Activated B cell treated with CpG ODN at 0.5 μM for 24 hours (primary cell): Measurements from ENCODE around the gene PGAP2. TPM values are rescaled to one million over a fixed set of nuclear protein-coding genes. Genes with fewer than 3 reads are reported as not detected.

Experiments used
- ATAC-seq: fragments of 200-7000 bp; cut with Tn5 transposase; one replicate; pipeline ENCODE4 v1.10.0; 2021; ENCODE audit warnings: low read depth, mild to moderate bottlenecking, moderate library complexity
- CTCF ChIA-PET: fragments of 350-600 bp; sonication (Branson Sonifier 250); formaldehyde crosslinking; loops from one replicate; lab custom pipeline; 2021; ENCODE audit warnings: antibody characterized with exemption; lab: Charles Lee
- POLR2A ChIA-PET: fragments of 350-600 bp; sonication (Branson Sonifier 250); formaldehyde crosslinking; loops from one replicate; lab custom pipeline; 2021; ENCODE audit warnings: antibody characterized with exemption; lab: Charles Lee
- DNase-seq: peaks from one replicate; pipeline ENCODE4 v3.0.0; 2022
- H3K27ac Mint-ChIP-seq: one replicate; pipeline ENCODE4 v1.8.0; 2020; ENCODE audit warnings: mixed read lengths
- H3K27me3 Mint-ChIP-seq: one replicate; pipeline ENCODE4 v1.8.0; 2021; ENCODE audit warnings: mixed read lengths
- H3K36me3 Mint-ChIP-seq: one replicate; pipeline ENCODE4 v1.8.0; 2021; ENCODE audit warnings: low read depth, mixed read lengths
- H3K4me1 Mint-ChIP-seq: one replicate; pipeline ENCODE4 v1.8.0; 2021; ENCODE audit warnings: mixed read lengths
- H3K4me3 Mint-ChIP-seq: one replicate; pipeline ENCODE4 v1.8.0; 2020; ENCODE audit warnings: mild to moderate bottlenecking, mixed read lengths
- H3K9me3 Mint-ChIP-seq: one replicate; pipeline ENCODE4 v1.8.0; 2020; ENCODE audit warnings: mixed read lengths
- intact Hi-C: fragments of 100-400 bp; cut with micrococcal nuclease; formaldehyde crosslinking; loops from one replicate; pipeline ENCODE4 v1.15.1; 2024
- total RNA-seq: library from RNA; stranded (reverse); gene quantifications from 2 replicates; pipeline ENCODE4 v1.2.3, GENCODE V29; 2022
- TF ChIP-seq, protein P1 (sequence below): fragments of 200-600 bp; IDR thresholded peaks from one replicate; pipeline ENCODE4 v1.8.0; 2022; ENCODE audit warnings: antibody characterized with exemption, mild to moderate bottlenecking

PGAP2 gene
- total RNA-seq, 1 donor from 2014 or later, result 25.0 TPM

DNA sequence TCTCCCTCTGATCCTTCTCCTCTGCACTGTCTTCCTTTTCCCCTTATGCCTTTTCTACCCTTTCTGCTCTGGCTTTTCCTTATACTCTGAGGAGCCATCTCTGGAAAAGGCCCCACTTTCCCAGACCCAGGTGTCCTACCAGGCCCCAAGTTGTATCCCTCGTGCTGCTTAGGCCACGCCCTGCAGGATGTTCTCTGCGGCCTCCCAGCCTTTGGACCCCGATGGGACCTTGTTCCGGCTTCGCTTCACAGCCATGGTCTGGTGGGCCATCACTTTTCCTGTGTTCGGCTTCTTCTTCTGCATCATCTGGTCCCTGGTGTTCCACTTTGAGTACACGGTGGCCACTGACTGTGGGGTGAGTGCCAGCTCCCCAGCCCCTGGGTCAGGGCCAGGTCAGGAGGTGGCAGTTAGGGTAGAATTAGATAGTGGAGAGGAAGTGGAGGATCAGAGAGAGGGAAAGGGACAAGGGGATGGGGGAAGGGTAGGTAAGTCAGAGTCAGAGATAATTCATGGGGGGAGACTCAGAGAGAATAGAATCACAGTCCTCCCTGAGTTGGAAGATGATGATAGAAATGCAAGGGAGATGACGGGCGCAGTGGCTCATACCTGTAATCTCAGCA is 8.9 kb downstream of the PGAP2 start:
- intact Hi-C loops, result no loop called here
- TF ChIP-seq, protein P1, sequence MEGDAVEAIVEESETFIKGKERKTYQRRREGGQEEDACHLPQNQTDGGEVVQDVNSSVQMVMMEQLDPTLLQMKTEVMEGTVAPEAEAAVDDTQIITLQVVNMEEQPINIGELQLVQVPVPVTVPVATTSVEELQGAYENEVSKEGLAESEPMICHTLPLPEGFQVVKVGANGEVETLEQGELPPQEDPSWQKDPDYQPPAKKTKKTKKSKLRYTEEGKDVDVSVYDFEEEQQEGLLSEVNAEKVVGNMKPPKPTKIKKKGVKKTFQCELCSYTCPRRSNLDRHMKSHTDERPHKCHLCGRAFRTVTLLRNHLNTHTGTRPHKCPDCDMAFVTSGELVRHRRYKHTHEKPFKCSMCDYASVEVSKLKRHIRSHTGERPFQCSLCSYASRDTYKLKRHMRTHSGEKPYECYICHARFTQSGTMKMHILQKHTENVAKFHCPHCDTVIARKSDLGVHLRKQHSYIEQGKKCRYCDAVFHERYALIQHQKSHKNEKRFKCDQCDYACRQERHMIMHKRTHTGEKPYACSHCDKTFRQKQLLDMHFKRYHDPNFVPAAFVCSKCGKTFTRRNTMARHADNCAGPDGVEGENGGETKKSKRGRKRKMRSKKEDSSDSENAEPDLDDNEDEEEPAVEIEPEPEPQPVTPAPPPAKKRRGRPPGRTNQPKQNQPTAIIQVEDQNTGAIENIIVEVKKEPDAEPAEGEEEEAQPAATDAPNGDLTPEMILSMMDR, result no peak
- ATAC-seq (no peak), DNase-seq (no peak)
- Mint-ChIP-seq H3K4me1 (no peaks in the 10 kb centered on the region), H3K27me3 (no peaks in the 10 kb centered on the region), H3K9me3 (no peaks in the 10 kb centered on the region), H3K4me3 (no peak overlapping the region), H3K27ac (no peak overlapping the region), H3K36me3 (no peaks in the 10 kb centered on the region)
- POLR2A ChIA-PET, result no interaction called here
- CTCF ChIA-PET, result no interaction called here

DNA sequence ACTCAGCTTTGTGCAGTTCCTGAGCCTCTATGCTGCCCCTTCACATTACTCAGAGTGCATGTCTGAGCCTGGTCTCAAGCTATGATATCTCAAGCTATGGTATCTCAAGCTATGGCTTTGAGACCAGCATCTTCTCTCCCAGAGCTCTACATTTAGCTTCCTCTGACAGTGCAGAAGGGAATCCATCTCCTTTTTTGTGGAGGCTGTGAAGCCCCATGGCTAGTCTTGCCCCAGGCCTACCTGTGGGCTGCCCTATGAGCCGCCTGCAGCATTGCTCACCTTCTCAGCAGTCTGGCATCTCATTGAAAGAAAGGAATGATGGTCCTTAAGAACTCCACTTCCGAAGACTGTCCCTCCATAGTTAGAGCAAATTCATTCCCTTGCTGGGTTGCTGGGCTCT is 12.6 kb downstream of the PGAP2 start:
- POLR2A ChIA-PET, result interaction anchor here (1.5 kb wide), 1 partner anchor 20 kb away, joined by 8 read pairs; the partner anchor contains the start of gene RHOG

DNA sequence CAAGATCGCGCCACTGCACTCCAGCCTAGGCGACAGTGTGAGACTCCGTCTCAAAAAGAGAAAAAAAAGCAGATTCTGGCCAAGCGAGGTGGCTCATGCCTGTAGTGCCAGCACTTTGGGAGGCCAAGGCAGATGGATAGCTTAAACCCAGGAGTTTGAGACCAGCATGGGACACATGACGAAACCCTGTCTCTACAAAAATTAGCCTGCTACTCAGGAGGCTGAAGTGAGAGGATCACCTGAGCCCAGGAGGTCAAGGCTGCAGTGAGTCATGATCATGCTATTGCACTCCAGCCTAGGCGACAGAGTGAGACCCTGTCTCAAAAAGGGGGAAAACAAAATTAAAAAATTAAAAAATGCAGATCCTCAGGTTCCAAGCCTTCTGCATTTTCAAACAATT is 14.0 kb downstream of the PGAP2 start:
- intact Hi-C loops, result no loop called here
- ATAC-seq, result no peak

More for the DNA sequence above, 12.6 kb downstream of the PGAP2 start:
- no peak for DNase-seq
- TF ChIP-seq, protein P1, result no peak
- intact Hi-C loops, result no loop called here
- ATAC-seq, result no peak
- no peaks in the 10 kb centered on the region for H3K9me3 Mint-ChIP-seq
- H3K4me1 Mint-ChIP-seq, result peaks cover 19% of the 10 kb centered on the region
- no peaks in the 10 kb centered on the region for H3K27me3 Mint-ChIP-seq
- CTCF ChIA-PET, result interaction anchor here (1.2 to 2.7 kb wide), 3 partner anchors 12 to 252 kb away, joined by 4 to 10 read pairs (median 9); partner anchors contain the start of gene RHOG
- no peak overlapping the region for H3K4me3 Mint-ChIP-seq
- H3K36me3 Mint-ChIP-seq, result peaks cover 9% of the 10 kb centered on the region
- H3K27ac Mint-ChIP-seq, result no peak overlapping the region

GRCh38 chr11:3823303-3823702 is 14.9 kb downstream of the PGAP2 start:
- no peak for DNase-seq
- Mint-ChIP-seq H3K9me3 (no peaks in the 10 kb centered on the region), H3K4me3 (no peak overlapping the region), H3K27me3 (no peaks in the 10 kb centered on the region), H3K4me1 (peaks cover 28% of the 10 kb centered on the region), H3K36me3 (peaks cover 33% of the 10 kb centered on the region), H3K27ac (peak overlapping the region; percentile 63)
- intact Hi-C loops, result no loop called here
- ChIA-PET CTCF (interaction anchor here (5.9 kb wide), 1 partner anchor 17 kb away, joined by 51 read pairs; the partner anchor contains the start of gene RHOG), POLR2A (interaction anchor here (1.5 to 6.0 kb wide), 2 partner anchors 15 to 31 kb away, joined by 3 to 91 read pairs; partner anchors contain the start of gene RHOG)
- TF ChIP-seq, protein P1, result no peak
- no peak for ATAC-seq

More for the DNA sequence above, 14.0 kb downstream of the PGAP2 start:
- TF ChIP-seq, protein P1, result no peak
- Mint-ChIP-seq H3K9me3 (no peaks in the 10 kb centered on the region), H3K4me3 (no peak overlapping the region), H3K27me3 (no peaks in the 10 kb centered on the region), H3K27ac (no peak overlapping the region), H3K36me3 (peaks cover 23% of the 10 kb centered on the region), H3K4me1 (peaks cover 25% of the 10 kb centered on the region)
- ChIA-PET POLR2A (interaction anchor here (1.5 to 6.0 kb wide), 2 partner anchors 16 to 32 kb away, joined by 3 to 91 read pairs; partner anchors contain the start of gene RHOG), CTCF (interaction anchor here (5.9 kb wide), 1 partner anchor 18 kb away, joined by 51 read pairs; the partner anchor contains the start of gene RHOG)
- DNase-seq, result no peak
